HCT116 (cell line): ENCODE data around the gene NEDD4. TPM values are rescaled to one million over a fixed set of nuclear protein-coding genes. Genes with fewer than 3 reads are reported as not detected.

Source experiments
- ATAC-seq: fragments of 200-7000 bp; cut with Tn5 transposase; 2 replicates; pipeline ENCODE4 v1.9.1; 2020; ENCODE audit warnings: mild to moderate bottlenecking, moderate library complexity
- BruUV-seq: library from RNA; stranded (reverse); fragments of 400-500 nt; replicated peaks from 2 replicates; lab custom pipeline; 2021; lab: Mats Ljungman, UMichigan
- CTCF ChIA-PET: fragments of 300-600 bp; sonication (Branson Sonifier 250); formaldehyde crosslinking; loops from one replicate; lab custom pipeline; 2021; ENCODE audit warnings: antibody characterized with exemption; lab: Charles Lee
- POLR2A ChIA-PET: fragments of 300-600, 350-600 bp; sonication (Branson Sonifier 250); formaldehyde crosslinking; loops from one replicate; lab custom pipeline; 2021; ENCODE audit warnings: antibody characterized with exemption; lab: Charles Lee
- RAD21 ChIA-PET, 2 experiments: fragments of 300-600 bp; sonication (Branson Sonifier 250); formaldehyde crosslinking; loops; one replicate each; lab custom pipeline; 2023; ENCODE audit warnings: low total read pairs in 2 of 2; ENCODE audit not compliant: uncharacterized antibody in 2 of 2, unreplicated experiment in 2 of 2, low non-redundant PET in 1 of 2; lab: Charles Lee
- DNase-seq: peaks from one replicate; pipeline ENCODE4 v3.0.0-alpha.2; 2010; ENCODE audit warnings: low read depth, low spot score
- H2AFZ ChIP-seq: fragments of 200-600 bp; shearing (Covaris generic), sonication (generic); 2 replicates; pipeline ENCODE4 v1.6.1; 2017; ENCODE audit warnings: low read depth, mixed run types, mixed read lengths, antibody characterized with exemption, low read length; ENCODE audit not compliant: poor library complexity, severe bottlenecking
- H3K27ac ChIP-seq: 2 replicates; pipeline ENCODE4 v1.5.1; 2012; ENCODE audit warnings: low read depth, low read length
- H3K27me3 ChIP-seq: fragments of 200-600 bp; sonication (generic); 2 replicates; pipeline ENCODE4 v1.6.1; 2016; ENCODE audit warnings: mixed run types, low read length, mixed read lengths; ENCODE audit not compliant: insufficient read depth
- H3K36me3 ChIP-seq, 2 experiments: fragments of 200-500 bp in 1 of 2; fragments of 200-600 bp in 1 of 2; sonication (Bioruptor generic) in 1 of 2; sonication (generic) in 1 of 2; 2 replicates each; pipeline versions ENCODE4 v1.5.1 to v1.6.1; 2014 to 2016; ENCODE audit warnings: low read length in 2 of 2, inconsistent platforms in 1 of 2, mixed read lengths in 1 of 2, mixed run types in 1 of 2; ENCODE audit not compliant: insufficient read depth in 2 of 2, control insufficient read depth in 1 of 2
- H3K4me1 ChIP-seq, 2 experiments: fragments of 200-600 bp in 1 of 2; sonication (generic) in 1 of 2; 2 replicates each; pipeline versions ENCODE4 v1.5.1 to v1.6.1; 2012 to 2017; ENCODE audit warnings: low read length in 2 of 2, inconsistent platforms in 1 of 2, mild to moderate bottlenecking in 1 of 2, mixed read lengths in 1 of 2, mixed run types in 1 of 2, moderate library complexity in 1 of 2; ENCODE audit not compliant: insufficient read depth in 2 of 2, control insufficient read depth in 1 of 2
- H3K4me2 ChIP-seq: fragments of 200-600 bp; sonication (generic); 2 replicates; pipeline ENCODE4 v1.6.1; 2017; ENCODE audit warnings: mixed run types, low read length, mixed read lengths
- H3K4me3 ChIP-seq, 2 experiments: fragments of 200-600 bp in 1 of 2; sonication (generic) in 1 of 2; replicated peaks in 1 of 2; 2 replicates each; pipeline ENCODE4 v1.5.1; 2011 to 2016; ENCODE audit warnings: low read length in 2 of 2, control low read depth in 1 of 2, low read depth in 1 of 2, mild to moderate bottlenecking in 1 of 2, mixed read lengths in 1 of 2, mixed run types in 1 of 2
- H3K79me2 ChIP-seq: fragments of 200-600 bp; sonication (generic); 2 replicates; pipeline ENCODE4 v1.6.1; 2017; ENCODE audit warnings: mild to moderate bottlenecking, mixed run types, low read length, moderate library complexity, mixed read lengths; ENCODE audit not compliant: insufficient read depth
- H3K9ac ChIP-seq: fragments of 200-600 bp; sonication (generic); 2 replicates; pipeline ENCODE4 v1.6.1; 2016; ENCODE audit warnings: low read length, mixed read lengths
- H3K9me2 ChIP-seq: fragments of 200-600 bp; sonication (generic), shearing (Covaris generic); 2 replicates; pipeline ENCODE4 v1.6.1; 2017; ENCODE audit warnings: mixed run types, mild to moderate bottlenecking, moderate library complexity; ENCODE audit not compliant: insufficient read depth
- H3K9me3 ChIP-seq, 2 experiments: fragments of 200-500 bp in 1 of 2; fragments of 200-600 bp in 1 of 2; sonication (Bioruptor generic) in 1 of 2; sonication (generic) in 1 of 2; 2 replicates each; pipeline ENCODE4 v1.6.1; 2014 to 2017; ENCODE audit warnings: low read length in 2 of 2, mixed read lengths in 2 of 2, inconsistent platforms in 1 of 2, low read depth in 1 of 2, mild to moderate bottlenecking in 1 of 2, mixed run types in 1 of 2, moderate library complexity in 1 of 2; ENCODE audit not compliant: control insufficient read depth in 1 of 2, insufficient read depth in 1 of 2
- H4K20me1 ChIP-seq: fragments of 200-600 bp; sonication (generic), shearing (Covaris generic); 2 replicates; pipeline ENCODE4 v1.6.1; 2017; ENCODE audit warnings: mixed run types, mild to moderate bottlenecking, moderate library complexity; ENCODE audit not compliant: insufficient read depth
- EGR1 ChIP-seq: IDR thresholded peaks from 2 replicates; pipeline ENCODE4 v1.6.1; 2012; ENCODE audit warnings: low read depth
- EZH2 ChIP-seq: fragments of 200-600 bp; sonication (generic); IDR thresholded peaks from 2 replicates; pipeline ENCODE4 v1.6.1; 2017; ENCODE audit warnings: antibody characterized with exemption, mixed run types
- FOSL1 ChIP-seq: IDR thresholded peaks from 2 replicates; pipeline ENCODE4 v1.6.1; 2012; ENCODE audit warnings: low read depth
- POLR2A ChIP-seq: IDR thresholded peaks from 2 replicates; pipeline ENCODE4 v1.7.0; 2011; ENCODE audit warnings: borderline replicate concordance; ENCODE audit not compliant: insufficient read depth, insufficient read length; ENCODE audit errors: extremely low read depth
- POLR2AphosphoS5 ChIP-seq: IDR thresholded peaks from 2 replicates; pipeline ENCODE4 v1.6.1; 2011; ENCODE audit warnings: mild to moderate bottlenecking, low read depth, low read length, moderate library complexity
- RAD21 ChIP-seq: IDR thresholded peaks from 2 replicates; pipeline ENCODE4 v1.6.1; 2012; ENCODE audit warnings: low read depth, mild to moderate bottlenecking
- SIN3A ChIP-seq: IDR thresholded peaks from 2 replicates; pipeline ENCODE4 v1.6.1; 2012; ENCODE audit warnings: low read depth
- TCF7L2 ChIP-seq: IDR thresholded peaks from 2 replicates; pipeline ENCODE4 v1.7.0; 2011; ENCODE audit warnings: borderline replicate concordance, inconsistent platforms; ENCODE audit not compliant: insufficient read depth, insufficient read length; ENCODE audit errors: extremely low read depth
- YY1 ChIP-seq: IDR thresholded peaks from 2 replicates; pipeline ENCODE4 v1.6.1; 2011; ENCODE audit warnings: low read length, low read depth, moderate library complexity, mild to moderate bottlenecking; ENCODE audit not compliant: insufficient replicate concordance; ENCODE audit errors: extremely low read depth
- intact Hi-C: fragments of 100-400 bp; cut with micrococcal nuclease; formaldehyde crosslinking; loops from 2 replicates; pipeline ENCODE4 v1.10.0; 2022
- total RNA-seq: library from RNA; stranded (reverse); gene quantifications from one replicate; pipeline ENCODE4 v1.2.1, GENCODE V29; 2021; ENCODE audit not compliant: unreplicated experiment
- TF ChIP-seq, protein P1 (sequence below): IDR thresholded peaks from 2 replicates; pipeline ENCODE4 v1.6.1; 2012
- TF ChIP-seq, protein P2 (sequence below), 3 experiments: fragments of 200-600 bp in 1 of 3; sonication (generic) in 1 of 3; IDR thresholded peaks in 2 of 3; conservative IDR thresholded peaks in 1 of 3; 2 replicates each; pipeline ENCODE4 v1.5.1; 2012 to 2017; ENCODE audit warnings: low read depth in 2 of 3, low read length in 2 of 3, antibody characterized with exemption in 1 of 3, borderline replicate concordance in 1 of 3, control low read depth in 1 of 3, mild to moderate bottlenecking in 1 of 3, mixed read lengths in 1 of 3, mixed run types in 1 of 3, moderate library complexity in 1 of 3; ENCODE audit not compliant: insufficient read depth in 1 of 3
- TF ChIP-seq, protein P3 (sequence below): IDR thresholded peaks from 2 replicates; pipeline ENCODE4 v1.6.1; 2012; ENCODE audit warnings: low read depth
- TF ChIP-seq, protein P4 (sequence below): IDR thresholded peaks from 2 replicates; pipeline ENCODE4 v1.6.1; 2012

Gene NEDD4
- total RNA-seq, 1 experiment from 2014 or later: 13.7 TPM

DNA sequence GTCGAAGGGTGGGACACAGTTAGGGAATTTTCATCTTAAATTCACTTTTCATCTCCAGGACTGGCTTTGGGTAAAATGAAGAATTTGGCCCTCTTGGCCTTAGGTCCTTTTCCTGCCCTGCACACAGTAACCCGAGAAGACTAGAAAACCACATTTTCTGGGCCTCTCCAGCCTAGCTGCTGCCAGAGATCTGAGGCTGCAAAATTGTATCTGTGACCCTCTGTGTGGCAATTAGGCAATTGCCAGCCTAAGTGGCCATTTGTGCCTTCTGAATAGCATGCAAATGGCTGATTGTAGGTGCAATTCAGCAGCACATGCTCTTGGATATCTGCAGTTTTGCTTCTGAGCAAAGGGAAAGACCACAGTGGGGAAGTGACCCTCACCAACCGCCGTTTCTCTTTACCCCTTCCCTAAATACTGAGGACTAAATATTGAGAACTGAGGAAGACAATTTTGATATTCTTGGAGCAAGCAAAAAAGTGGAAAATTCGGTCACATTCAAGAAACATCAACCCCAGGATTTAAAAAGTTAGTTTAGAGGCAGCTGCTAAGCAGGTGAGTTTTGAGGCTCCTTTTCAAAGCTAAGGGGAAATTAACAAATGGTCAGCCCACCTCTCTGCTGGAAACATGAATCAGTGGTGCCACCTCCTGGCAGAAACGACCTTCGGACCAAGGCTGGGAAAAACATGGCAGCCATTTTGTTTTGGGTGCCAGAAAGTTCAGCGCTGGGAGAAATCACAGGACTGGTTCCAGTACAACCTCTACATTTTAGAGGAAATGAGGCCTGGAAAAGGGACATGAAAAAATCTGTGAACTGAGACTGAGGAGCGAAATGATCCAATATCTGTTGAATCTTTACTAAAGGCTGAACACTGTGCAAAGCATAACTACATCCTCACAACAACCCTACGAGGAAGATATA lies 193.9 kb downstream of the NEDD4 start (continued):
- TF ChIP-seq, protein P1, sequence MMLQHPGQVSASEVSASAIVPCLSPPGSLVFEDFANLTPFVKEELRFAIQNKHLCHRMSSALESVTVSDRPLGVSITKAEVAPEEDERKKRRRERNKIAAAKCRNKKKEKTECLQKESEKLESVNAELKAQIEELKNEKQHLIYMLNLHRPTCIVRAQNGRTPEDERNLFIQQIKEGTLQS: no peak

DNA sequence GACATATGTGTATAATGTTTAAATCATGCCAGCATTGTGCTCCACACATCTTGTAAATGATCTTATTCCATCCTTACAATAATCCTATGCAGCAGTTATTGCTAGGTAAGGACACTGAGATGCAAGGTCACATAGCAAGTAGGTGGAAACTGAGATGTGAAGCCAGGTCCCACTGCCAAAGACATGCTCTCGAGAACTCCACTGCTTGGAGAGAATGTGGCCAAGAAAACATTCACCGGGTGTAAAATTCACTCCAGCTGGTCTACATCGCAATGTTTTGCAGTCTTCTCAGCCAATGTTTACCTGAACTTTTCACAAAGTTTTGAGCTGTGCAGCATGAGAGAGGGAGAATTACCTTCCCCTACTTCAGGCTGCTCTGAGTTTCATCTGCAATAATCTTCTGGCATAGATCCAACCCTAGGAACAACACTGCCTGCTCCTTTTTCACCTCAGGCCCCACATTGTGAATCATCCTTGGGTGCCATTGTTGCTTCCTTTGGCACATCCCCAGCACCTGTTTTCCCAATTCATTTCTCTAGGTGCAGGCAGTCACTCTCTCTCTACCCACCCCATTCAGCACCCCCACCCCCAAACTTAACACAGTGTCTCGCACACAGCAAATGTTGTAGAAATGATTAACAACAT lies 197.0 kb downstream of the NEDD4 start:
- no TSS peak for BruUV-seq

More for the DNA sequence above, 197.0 kb downstream of the NEDD4 start:
- intact Hi-C loops: loop anchor here (10.0 kb wide), 1 partner anchor 272 kb away; no protein-coding TSS in a partner anchor
- ChIA-PET CTCF (interaction anchor here (6.6 kb wide), 1 partner anchor 148 kb away, joined by 53 read pairs; no protein-coding TSS in a partner anchor), POLR2A (no interaction called here)
- no peaks in the 10 kb centered on the region for H3K9me2 ChIP-seq
- H3K4me3 ChIP-seq: no peak overlapping the region
- H3K4me1 ChIP-seq: peaks cover 0 to 16% of the 10 kb centered on the region in 2 experiments; a peak in 2 of 4 replicates
- no peaks in the 10 kb centered on the region for H3K27me3 ChIP-seq
- no peaks in the 10 kb centered on the region for H3K36me3 ChIP-seq
- no peak for TF ChIP-seq EZH2
- no peak for TF ChIP-seq FOSL1
- no peak for TF ChIP-seq TCF7L2
- TF ChIP-seq, protein P2, sequence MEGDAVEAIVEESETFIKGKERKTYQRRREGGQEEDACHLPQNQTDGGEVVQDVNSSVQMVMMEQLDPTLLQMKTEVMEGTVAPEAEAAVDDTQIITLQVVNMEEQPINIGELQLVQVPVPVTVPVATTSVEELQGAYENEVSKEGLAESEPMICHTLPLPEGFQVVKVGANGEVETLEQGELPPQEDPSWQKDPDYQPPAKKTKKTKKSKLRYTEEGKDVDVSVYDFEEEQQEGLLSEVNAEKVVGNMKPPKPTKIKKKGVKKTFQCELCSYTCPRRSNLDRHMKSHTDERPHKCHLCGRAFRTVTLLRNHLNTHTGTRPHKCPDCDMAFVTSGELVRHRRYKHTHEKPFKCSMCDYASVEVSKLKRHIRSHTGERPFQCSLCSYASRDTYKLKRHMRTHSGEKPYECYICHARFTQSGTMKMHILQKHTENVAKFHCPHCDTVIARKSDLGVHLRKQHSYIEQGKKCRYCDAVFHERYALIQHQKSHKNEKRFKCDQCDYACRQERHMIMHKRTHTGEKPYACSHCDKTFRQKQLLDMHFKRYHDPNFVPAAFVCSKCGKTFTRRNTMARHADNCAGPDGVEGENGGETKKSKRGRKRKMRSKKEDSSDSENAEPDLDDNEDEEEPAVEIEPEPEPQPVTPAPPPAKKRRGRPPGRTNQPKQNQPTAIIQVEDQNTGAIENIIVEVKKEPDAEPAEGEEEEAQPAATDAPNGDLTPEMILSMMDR (IDR thresholded peaks at IDR 0.05 in 2 of 3, conservative IDR thresholded peaks at IDR 0.05 in 1 of 3; ENCODE audit: borderline replicate concordance in 1 of 3, insufficient read depth in 1 of 3, low read depth in 2 of 3, low read length in 2 of 3): no peak
- TF ChIP-seq EGR1: no peak
- no peak for TF ChIP-seq RAD21
- TF ChIP-seq, protein P3, sequence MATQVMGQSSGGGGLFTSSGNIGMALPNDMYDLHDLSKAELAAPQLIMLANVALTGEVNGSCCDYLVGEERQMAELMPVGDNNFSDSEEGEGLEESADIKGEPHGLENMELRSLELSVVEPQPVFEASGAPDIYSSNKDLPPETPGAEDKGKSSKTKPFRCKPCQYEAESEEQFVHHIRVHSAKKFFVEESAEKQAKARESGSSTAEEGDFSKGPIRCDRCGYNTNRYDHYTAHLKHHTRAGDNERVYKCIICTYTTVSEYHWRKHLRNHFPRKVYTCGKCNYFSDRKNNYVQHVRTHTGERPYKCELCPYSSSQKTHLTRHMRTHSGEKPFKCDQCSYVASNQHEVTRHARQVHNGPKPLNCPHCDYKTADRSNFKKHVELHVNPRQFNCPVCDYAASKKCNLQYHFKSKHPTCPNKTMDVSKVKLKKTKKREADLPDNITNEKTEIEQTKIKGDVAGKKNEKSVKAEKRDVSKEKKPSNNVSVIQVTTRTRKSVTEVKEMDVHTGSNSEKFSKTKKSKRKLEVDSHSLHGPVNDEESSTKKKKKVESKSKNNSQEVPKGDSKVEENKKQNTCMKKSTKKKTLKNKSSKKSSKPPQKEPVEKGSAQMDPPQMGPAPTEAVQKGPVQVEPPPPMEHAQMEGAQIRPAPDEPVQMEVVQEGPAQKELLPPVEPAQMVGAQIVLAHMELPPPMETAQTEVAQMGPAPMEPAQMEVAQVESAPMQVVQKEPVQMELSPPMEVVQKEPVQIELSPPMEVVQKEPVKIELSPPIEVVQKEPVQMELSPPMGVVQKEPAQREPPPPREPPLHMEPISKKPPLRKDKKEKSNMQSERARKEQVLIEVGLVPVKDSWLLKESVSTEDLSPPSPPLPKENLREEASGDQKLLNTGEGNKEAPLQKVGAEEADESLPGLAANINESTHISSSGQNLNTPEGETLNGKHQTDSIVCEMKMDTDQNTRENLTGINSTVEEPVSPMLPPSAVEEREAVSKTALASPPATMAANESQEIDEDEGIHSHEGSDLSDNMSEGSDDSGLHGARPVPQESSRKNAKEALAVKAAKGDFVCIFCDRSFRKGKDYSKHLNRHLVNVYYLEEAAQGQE: no peak
- TF ChIP-seq SIN3A: no peak
- TF ChIP-seq, protein P1: no peak
- no peak for TF ChIP-seq POLR2A
- TF ChIP-seq, protein P4, sequence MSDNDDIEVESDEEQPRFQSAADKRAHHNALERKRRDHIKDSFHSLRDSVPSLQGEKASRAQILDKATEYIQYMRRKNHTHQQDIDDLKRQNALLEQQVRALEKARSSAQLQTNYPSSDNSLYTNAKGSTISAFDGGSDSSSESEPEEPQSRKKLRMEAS: no peak
- TF ChIP-seq YY1: no peak
- no peak for TF ChIP-seq POLR2AphosphoS5
- TF ChIP-seq, all 23 proteins: peak for 0
- ATAC-seq (no peak), DNase-seq (no peak)
- Histone ChIP-seq H3K4me2 (no peak overlapping the region), H3K9me3 (no peaks in the 10 kb centered on the region), H3K9ac (no peak overlapping the region), H3K79me2 (no peaks in the 10 kb centered on the region), H2AFZ (no peak overlapping the region), H3K27ac (no peak overlapping the region), H4K20me1 (no peaks in the 10 kb centered on the region)
- RAD21 ChIA-PET: no interaction called here
